Retinal pigment epithelial cell (primary cell): ENCODE results near the gene PEX5L.
A peak's percentile ranks its signal among the peaks of the same experiment; 100 is the strongest.

Experiments
- DNase-seq: peaks from one replicate; pipeline ENCODE4 v3.0.0-alpha.2; 2010; ENCODE audit warnings: low read depth
- H3K4me3 ChIP-seq: 2 replicates; pipeline ENCODE4 v1.5.1; 2011; ENCODE audit warnings: mild to moderate bottlenecking, low read length, control low read depth, moderate library complexity
- TF ChIP-seq, protein P1 (sequence below): conservative IDR thresholded peaks from 2 replicates; pipeline ENCODE4 v1.5.1; 2011; ENCODE audit warnings: low read depth, low read length, control low read depth, inconsistent platforms

The PEX5L gene

DNA sequence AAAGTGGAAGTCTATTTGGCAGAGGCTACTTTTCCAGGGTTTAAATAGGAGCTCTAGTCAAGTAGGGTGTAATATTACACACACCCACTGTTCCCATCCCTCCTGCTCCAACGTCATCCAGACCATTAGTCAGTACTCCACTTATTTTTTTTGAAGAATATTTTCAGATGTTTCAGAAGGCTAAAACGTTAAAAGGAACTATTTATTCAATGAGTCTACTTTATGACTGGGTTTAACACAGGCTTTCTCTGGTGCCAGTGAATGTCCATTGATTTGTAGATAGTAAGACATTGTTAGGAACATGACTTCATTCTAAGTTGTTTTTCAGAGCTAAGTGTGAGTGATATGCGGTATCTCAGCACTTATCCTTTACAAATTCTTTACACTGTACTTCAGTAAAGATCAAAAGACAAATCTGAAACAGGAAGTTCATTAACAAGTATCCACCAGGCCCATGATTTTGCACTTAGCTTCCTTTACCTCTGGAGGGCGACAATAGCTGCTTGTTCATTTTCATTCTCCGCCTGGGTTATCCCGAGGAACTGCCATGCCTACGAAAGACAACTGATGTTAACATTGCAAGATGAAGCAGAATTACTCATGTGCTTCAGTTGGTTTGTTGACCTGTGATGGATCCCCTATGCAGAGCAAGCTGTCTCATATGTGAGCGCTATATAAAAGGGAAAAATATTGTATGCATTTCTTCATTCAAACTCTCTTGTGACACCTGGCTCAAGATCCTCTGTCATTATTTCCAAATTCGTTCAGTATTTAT is 225.2 kb downstream of the PEX5L start:
- DNase-seq: no peak
- TF ChIP-seq, protein P1, sequence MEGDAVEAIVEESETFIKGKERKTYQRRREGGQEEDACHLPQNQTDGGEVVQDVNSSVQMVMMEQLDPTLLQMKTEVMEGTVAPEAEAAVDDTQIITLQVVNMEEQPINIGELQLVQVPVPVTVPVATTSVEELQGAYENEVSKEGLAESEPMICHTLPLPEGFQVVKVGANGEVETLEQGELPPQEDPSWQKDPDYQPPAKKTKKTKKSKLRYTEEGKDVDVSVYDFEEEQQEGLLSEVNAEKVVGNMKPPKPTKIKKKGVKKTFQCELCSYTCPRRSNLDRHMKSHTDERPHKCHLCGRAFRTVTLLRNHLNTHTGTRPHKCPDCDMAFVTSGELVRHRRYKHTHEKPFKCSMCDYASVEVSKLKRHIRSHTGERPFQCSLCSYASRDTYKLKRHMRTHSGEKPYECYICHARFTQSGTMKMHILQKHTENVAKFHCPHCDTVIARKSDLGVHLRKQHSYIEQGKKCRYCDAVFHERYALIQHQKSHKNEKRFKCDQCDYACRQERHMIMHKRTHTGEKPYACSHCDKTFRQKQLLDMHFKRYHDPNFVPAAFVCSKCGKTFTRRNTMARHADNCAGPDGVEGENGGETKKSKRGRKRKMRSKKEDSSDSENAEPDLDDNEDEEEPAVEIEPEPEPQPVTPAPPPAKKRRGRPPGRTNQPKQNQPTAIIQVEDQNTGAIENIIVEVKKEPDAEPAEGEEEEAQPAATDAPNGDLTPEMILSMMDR: peak; percentile 79
- H3K4me3 ChIP-seq: no peak overlapping the region

DNA sequence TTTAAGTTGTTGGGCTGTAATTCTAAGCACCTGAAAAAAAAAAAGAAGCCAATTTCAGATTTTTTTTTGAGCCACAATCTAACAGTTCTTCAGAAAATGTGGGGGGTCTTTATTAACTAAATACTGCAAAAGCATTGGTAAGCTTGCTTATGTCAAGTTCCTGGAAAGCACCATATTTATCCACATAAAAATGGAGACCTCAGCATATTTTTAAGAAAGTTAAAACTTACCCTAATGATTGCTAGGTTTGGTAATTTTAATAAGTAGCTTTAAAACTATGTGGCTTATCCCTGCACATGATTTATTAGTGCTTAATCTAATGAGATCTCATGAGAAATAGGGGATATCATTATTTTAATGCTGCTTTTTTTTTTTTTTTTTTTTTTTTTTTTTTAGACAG is 227.1 kb downstream of the PEX5L start:
- TF ChIP-seq, protein P1: no peak
- H3K4me3 ChIP-seq: no peak overlapping the region

DNA sequence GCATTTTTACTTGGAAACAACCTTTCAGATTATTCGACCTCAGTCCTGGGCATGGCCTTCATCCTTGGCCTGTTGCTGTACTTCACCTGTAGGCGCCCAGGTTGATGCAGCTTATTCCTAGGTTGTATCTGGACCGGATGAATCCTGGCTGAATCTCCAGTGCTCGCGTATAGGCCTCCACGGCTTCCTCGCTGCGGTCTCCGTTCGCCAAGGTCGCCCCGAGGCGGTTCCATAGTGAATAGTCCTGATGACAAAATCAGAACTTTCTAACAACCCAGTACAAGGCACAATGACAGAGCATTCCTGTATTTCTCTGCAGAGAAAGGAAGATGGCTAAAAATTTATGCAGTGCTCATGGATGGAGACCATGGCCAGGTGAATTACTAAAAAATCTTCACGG is 229.1 kb downstream of the PEX5L start:
- DNase-seq: no peak
- TF ChIP-seq, protein P1: no peak
- H3K4me3 ChIP-seq: no peak overlapping the region

More for the DNA sequence above, 227.1 kb downstream of the PEX5L start:
- no peak for DNase-seq

DNA sequence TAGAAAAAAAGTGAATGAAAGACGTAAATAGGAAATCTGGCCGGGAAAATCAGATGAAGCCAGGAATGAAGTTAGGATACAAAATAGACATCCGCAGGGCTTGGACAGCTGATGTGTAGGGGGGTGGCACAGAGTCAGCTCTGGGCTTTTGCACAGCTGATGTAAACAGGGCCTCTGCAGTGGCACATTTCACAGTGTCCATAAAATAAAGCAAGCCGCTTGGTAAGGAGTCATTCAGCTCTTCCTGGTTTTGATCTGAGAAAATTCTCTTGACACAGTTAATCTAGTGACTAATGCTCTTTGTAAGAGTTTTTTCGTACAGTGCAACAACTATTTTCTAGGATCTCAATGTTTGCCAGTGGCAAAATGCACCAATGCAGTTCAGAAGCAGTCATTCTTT is 230.6 kb downstream of the PEX5L start:
- TF ChIP-seq, protein P1: no peak
- no peak overlapping the region for H3K4me3 ChIP-seq
- DNase-seq: no peak

DNA sequence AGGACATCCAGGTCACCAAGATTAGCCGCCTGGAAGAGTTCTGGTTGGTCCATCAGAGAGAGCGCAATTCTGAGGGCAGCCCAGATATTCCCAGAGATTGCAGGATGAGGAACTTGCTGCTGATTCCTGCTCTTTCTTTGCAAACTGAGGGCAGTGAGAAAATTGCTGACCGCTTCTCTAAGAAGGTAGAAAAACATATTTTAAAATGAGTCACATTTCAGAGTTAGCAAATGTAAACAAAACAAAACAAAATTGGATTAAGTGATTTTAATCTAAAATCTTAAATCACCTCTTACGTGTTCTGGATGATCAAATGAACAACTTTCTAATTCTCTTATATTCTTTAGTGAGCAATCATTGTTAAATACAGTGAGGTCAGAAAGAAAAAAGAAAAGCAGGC is 234.9 kb downstream of the PEX5L start:
- no peak overlapping the region for H3K4me3 ChIP-seq
- DNase-seq: no peak
- TF ChIP-seq, protein P1: no peak

DNA sequence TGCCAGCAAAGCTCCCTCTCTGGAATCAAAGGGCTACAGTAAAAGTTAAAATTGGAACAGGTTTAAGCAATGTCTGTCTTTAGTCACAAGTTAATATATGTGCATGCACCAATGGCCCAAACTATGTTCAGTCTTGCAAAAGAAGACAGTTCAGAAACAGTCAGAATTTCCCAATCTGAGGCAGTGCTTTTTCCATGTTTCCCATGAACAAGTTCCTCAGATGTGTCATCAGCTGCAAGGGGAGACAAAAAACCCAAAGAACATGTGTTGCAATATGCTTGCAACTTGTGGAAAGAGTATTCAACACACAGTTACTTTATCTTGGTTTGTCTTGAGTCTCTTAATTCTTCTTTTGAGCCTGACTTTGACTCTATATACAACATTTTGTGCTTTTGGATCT is 235.5 kb downstream of the PEX5L start:
- DNase-seq: no peak
- no peak overlapping the region for H3K4me3 ChIP-seq
- TF ChIP-seq, protein P1: no peak

DNA sequence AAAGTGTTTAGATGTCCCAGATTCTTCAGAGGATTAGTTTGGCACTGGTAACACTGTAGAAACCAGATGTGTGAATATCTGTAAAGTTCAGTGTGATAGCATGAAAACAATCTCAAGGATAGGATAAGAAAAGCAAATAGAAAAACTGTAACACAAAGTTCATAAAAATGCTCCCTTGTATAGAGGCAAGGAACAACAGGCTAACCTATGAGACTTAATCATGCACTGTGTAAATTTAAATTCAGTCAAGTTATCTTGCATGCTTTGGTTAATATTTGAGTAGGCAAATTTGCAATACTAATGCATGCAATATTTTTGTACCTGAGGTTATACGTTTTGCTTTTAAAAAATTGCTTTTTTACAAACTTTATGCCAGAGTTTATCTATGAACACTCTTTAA is 239.5 kb downstream of the PEX5L start:
- TF ChIP-seq, protein P1: no peak
- DNase-seq: no peak
- H3K4me3 ChIP-seq: no peak overlapping the region
